ENCODE data around the gene CDC42.

The CDC42 gene

GRCh38 chr1:22078133-22078532 is 25.6 kb downstream of the CDC42 start:
- H4K20me1 ChIP-seq (ENCODE audit: insufficient read depth, low read length), result peaks cover 93% of the 10 kb centered on the region
- H3K27ac ChIP-seq (ENCODE audit: low read length), result no peak overlapping the region
- no peak overlapping the region for H2AFZ ChIP-seq (ENCODE audit: low read depth, low read length)
- no peak overlapping the region for H3K4me3 ChIP-seq (ENCODE audit: low read length)
- H3K4me1 ChIP-seq (ENCODE audit: low read length), result peaks cover 54% of the 10 kb centered on the region
- peaks cover 91% of the 10 kb centered on the region for H3K79me2 ChIP-seq (ENCODE audit: low read length)
- no peaks in the 10 kb centered on the region for H3K27me3 ChIP-seq (ENCODE audit: low read depth, low read length)
- no peaks in the 10 kb centered on the region for H3K9me3 ChIP-seq (ENCODE audit: insufficient read depth, low read length)
- no peak overlapping the region for H3K9ac ChIP-seq (ENCODE audit: low read length)
- H3K36me3 ChIP-seq (replicated peaks; ENCODE audit: low read depth, low read length), result peaks cover 31% of the 10 kb centered on the region
- peak overlapping the region; percentile 26 for H3K4me2 ChIP-seq (ENCODE audit: low read length)
- TF ChIP-seq CTCF (IDR thresholded peaks at IDR 0.05; ENCODE audit: low read depth, low read length), result no peak

- H3K36me3 ChIP-seq (replicated peaks; ENCODE audit: low read depth, low read length), result peaks cover 31% of the 10 kb centered on the region
- peaks cover 90% of the 10 kb centered on the region for H4K20me1 ChIP-seq (ENCODE audit: insufficient read depth, low read length)
- no peak overlapping the region for H3K4me3 ChIP-seq (ENCODE audit: low read length)
- no peaks in the 10 kb centered on the region for H3K27me3 ChIP-seq (ENCODE audit: low read depth, low read length)
- peak overlapping the region; percentile 43 for H3K4me2 ChIP-seq (ENCODE audit: low read length)
- H3K9me3 ChIP-seq (ENCODE audit: insufficient read depth, low read length), result no peaks in the 10 kb centered on the region
- TF ChIP-seq EZH2phosphoT487 (IDR thresholded peaks at IDR 0.05; ENCODE audit: low read depth), result no peak
- no peak for TF ChIP-seq CTCF (IDR thresholded peaks at IDR 0.05; ENCODE audit: low read depth, low read length)
- H3K79me2 ChIP-seq (ENCODE audit: low read length), result peaks cover 87% of the 10 kb centered on the region
- peaks cover 43% of the 10 kb centered on the region for H3K4me1 ChIP-seq (ENCODE audit: low read length)
- peak overlapping the region; percentile 31; the same call in 1 of the 2 replicates for H3K27ac ChIP-seq (ENCODE audit: low read length)
- no peak overlapping the region for H2AFZ ChIP-seq (ENCODE audit: low read depth, low read length)
- H3K9ac ChIP-seq (ENCODE audit: low read length), result no peak overlapping the region
Observed at GRCh38 chr1:22080191-22080590, 27.7 kb downstream of the CDC42 start.

GRCh38 chr1:22088331-22088730 is 35.8 kb downstream of the CDC42 start:
- TF ChIP-seq EZH2phosphoT487 (IDR thresholded peaks at IDR 0.05; ENCODE audit: low read depth) (no peak), CTCF (IDR thresholded peaks at IDR 0.05; ENCODE audit: low read depth, low read length) (no peak)
- peaks cover 83% of the 10 kb centered on the region for H4K20me1 ChIP-seq (ENCODE audit: insufficient read depth, low read length)
- no peaks in the 10 kb centered on the region for H3K9me3 ChIP-seq (ENCODE audit: insufficient read depth, low read length)
- peaks cover 49% of the 10 kb centered on the region for H3K4me1 ChIP-seq (ENCODE audit: low read length)
- H3K79me2 ChIP-seq (ENCODE audit: low read length), result peaks cover 64% of the 10 kb centered on the region
- no peak overlapping the region for H3K4me2 ChIP-seq (ENCODE audit: low read length)
- no peak overlapping the region for H2AFZ ChIP-seq (ENCODE audit: low read depth, low read length)
- no peak overlapping the region for H3K9ac ChIP-seq (ENCODE audit: low read length)
- H3K4me3 ChIP-seq (ENCODE audit: low read length), result no peak overlapping the region
- no peak overlapping the region for H3K27ac ChIP-seq (ENCODE audit: low read length)
- H3K36me3 ChIP-seq (replicated peaks; ENCODE audit: low read depth, low read length), result peaks cover 33% of the 10 kb centered on the region
- H3K27me3 ChIP-seq (ENCODE audit: low read depth, low read length), result no peaks in the 10 kb centered on the region

- Histone ChIP-seq H3K4me1 (ENCODE audit: low read length) (peaks cover 54% of the 10 kb centered on the region), H3K4me3 (ENCODE audit: low read length) (no peak overlapping the region), H3K27me3 (ENCODE audit: low read depth, low read length) (no peaks in the 10 kb centered on the region), H3K9me3 (ENCODE audit: insufficient read depth, low read length) (no peaks in the 10 kb centered on the region), H4K20me1 (ENCODE audit: insufficient read depth, low read length) (peaks cover 82% of the 10 kb centered on the region), H3K4me2 (ENCODE audit: low read length) (peak overlapping the region; percentile 13), H3K79me2 (ENCODE audit: low read length) (peaks cover 62% of the 10 kb centered on the region), H3K27ac (ENCODE audit: low read length) (no peak overlapping the region), H3K36me3 (replicated peaks; ENCODE audit: low read depth, low read length) (peaks cover 38% of the 10 kb centered on the region), H3K9ac (ENCODE audit: low read length) (no peak overlapping the region), H2AFZ (ENCODE audit: low read depth, low read length) (no peak overlapping the region)
- no peak for TF ChIP-seq CTCF (IDR thresholded peaks at IDR 0.05; ENCODE audit: low read depth, low read length)
- TF ChIP-seq EZH2phosphoT487 (IDR thresholded peaks at IDR 0.05; ENCODE audit: low read depth), result no peak
Observed at GRCh38 chr1:22089134-22089571, 36.6 kb downstream of the CDC42 start.

Data from OCI-LY3 (cell line).